ENCODE data around the gene TMCO4. TPM values are rescaled to one million over a fixed set of nuclear protein-coding genes. Genes with fewer than 3 reads are reported as not detected.

The TMCO4 gene
- total RNA-seq, 1 experiment from 2014 or later = 7.2 TPM

GRCh38 chr1:19723874-19724273 is 75.8 kb downstream of the TMCO4 start (continued):
- no peak for TF ChIP-seq FOXP1 (CRISPR knock-in tag; IDR thresholded peaks at IDR 0.05; ENCODE audit: borderline replicate concordance)

DNA sequence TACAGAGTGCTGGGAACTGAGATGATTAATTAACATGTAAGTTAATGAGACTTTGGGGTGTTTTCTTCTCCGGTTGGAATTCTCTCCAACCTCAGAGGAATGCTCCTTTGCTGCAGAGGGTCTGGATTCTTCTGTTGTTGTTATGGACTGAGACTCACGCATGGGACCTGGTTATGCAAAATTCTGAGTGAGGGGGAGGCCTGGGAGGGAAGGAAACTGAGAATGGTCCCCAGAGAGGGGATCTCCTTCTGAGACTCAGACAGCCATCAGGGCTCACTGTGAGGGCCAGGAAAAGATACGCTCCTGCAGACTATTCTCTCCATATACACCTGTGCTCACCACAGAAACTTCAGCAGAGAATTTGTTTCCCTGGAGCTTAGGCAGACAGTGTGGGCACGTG is 78.7 kb downstream of the TMCO4 start:
- Mint-ChIP-seq H3K4me3 (no peak overlapping the region), H3K36me3 (no peaks in the 10 kb centered on the region), H3K27me3 (ENCODE audit: low read depth) (no peaks in the 10 kb centered on the region), H3K4me1 (peaks cover 20% of the 10 kb centered on the region), H3K27ac (peak overlapping the region; percentile 92), H3K9me3 (no peaks in the 10 kb centered on the region)
- ATAC-seq (peak; percentile 46), DNase-seq (ENCODE audit: low spot score) (no peak)
- TF ChIP-seq NR1H2 (CRISPR knock-in tag; IDR thresholded peaks at IDR 0.05) (no peak), FOXK1 (CRISPR knock-in tag; IDR thresholded peaks at IDR 0.05) (no peak)
- CTCF ChIA-PET = interaction anchor here (1.2 to 2.7 kb wide), 2 partner anchors 16 to 59 kb away, joined by 4 to 10 read pairs; no protein-coding TSS in a partner anchor
- POLR2A ChIA-PET = no interaction called here

DNA sequence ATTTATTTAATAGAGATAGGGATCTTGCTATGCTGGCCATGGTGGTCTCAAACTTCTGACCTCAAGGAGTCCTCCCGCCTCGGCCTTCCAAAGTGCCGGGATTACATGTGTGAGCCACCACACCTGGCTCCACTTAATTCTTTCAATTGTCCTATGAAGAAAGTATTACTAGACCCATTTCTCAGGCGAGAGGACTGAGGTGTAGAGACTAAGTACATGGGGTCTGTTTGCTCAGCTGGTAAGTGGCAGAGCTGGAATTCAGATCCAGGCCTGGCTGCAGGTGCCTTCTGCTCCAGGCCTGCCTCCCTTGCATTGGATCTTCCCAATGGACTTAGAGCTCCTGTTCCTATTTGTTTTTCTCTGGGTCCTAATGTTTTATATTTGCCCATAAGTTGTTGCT is 79.5 kb downstream of the TMCO4 start:
- DNase-seq (ENCODE audit: low spot score) (no peak), ATAC-seq (no peak)
- Mint-ChIP-seq H3K27me3 (ENCODE audit: low read depth) (no peaks in the 10 kb centered on the region), H3K4me1 (peaks cover 24% of the 10 kb centered on the region), H3K36me3 (no peaks in the 10 kb centered on the region), H3K27ac (no peak overlapping the region), H3K4me3 (no peak overlapping the region), H3K9me3 (no peaks in the 10 kb centered on the region)
- CTCF ChIA-PET = interaction anchor here (2.7 kb wide), 1 partner anchor 16 kb away, joined by 10 read pairs; no protein-coding TSS in a partner anchor
- TF ChIP-seq ZNF219 (CRISPR knock-in tag; IDR thresholded peaks at IDR 0.05; ENCODE audit: borderline replicate concordance) = no peak
- TF ChIP-seq, protein P1, sequence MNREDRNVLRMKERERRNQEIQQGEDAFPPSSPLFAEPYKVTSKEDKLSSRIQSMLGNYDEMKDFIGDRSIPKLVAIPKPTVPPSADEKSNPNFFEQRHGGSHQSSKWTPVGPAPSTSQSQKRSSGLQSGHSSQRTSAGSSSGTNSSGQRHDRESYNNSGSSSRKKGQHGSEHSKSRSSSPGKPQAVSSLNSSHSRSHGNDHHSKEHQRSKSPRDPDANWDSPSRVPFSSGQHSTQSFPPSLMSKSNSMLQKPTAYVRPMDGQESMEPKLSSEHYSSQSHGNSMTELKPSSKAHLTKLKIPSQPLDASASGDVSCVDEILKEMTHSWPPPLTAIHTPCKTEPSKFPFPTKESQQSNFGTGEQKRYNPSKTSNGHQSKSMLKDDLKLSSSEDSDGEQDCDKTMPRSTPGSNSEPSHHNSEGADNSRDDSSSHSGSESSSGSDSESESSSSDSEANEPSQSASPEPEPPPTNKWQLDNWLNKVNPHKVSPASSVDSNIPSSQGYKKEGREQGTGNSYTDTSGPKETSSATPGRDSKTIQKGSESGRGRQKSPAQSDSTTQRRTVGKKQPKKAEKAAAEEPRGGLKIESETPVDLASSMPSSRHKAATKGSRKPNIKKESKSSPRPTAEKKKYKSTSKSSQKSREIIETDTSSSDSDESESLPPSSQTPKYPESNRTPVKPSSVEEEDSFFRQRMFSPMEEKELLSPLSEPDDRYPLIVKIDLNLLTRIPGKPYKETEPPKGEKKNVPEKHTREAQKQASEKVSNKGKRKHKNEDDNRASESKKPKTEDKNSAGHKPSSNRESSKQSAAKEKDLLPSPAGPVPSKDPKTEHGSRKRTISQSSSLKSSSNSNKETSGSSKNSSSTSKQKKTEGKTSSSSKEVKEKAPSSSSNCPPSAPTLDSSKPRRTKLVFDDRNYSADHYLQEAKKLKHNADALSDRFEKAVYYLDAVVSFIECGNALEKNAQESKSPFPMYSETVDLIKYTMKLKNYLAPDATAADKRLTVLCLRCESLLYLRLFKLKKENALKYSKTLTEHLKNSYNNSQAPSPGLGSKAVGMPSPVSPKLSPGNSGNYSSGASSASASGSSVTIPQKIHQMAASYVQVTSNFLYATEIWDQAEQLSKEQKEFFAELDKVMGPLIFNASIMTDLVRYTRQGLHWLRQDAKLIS (CRISPR knock-in tag; IDR thresholded peaks at IDR 0.05; ENCODE audit: borderline replicate concordance) = no peak
- no peak for TF ChIP-seq TCF7 (CRISPR knock-in tag; IDR thresholded peaks at IDR 0.05; ENCODE audit: low read depth)
- TF ChIP-seq, protein P2, sequence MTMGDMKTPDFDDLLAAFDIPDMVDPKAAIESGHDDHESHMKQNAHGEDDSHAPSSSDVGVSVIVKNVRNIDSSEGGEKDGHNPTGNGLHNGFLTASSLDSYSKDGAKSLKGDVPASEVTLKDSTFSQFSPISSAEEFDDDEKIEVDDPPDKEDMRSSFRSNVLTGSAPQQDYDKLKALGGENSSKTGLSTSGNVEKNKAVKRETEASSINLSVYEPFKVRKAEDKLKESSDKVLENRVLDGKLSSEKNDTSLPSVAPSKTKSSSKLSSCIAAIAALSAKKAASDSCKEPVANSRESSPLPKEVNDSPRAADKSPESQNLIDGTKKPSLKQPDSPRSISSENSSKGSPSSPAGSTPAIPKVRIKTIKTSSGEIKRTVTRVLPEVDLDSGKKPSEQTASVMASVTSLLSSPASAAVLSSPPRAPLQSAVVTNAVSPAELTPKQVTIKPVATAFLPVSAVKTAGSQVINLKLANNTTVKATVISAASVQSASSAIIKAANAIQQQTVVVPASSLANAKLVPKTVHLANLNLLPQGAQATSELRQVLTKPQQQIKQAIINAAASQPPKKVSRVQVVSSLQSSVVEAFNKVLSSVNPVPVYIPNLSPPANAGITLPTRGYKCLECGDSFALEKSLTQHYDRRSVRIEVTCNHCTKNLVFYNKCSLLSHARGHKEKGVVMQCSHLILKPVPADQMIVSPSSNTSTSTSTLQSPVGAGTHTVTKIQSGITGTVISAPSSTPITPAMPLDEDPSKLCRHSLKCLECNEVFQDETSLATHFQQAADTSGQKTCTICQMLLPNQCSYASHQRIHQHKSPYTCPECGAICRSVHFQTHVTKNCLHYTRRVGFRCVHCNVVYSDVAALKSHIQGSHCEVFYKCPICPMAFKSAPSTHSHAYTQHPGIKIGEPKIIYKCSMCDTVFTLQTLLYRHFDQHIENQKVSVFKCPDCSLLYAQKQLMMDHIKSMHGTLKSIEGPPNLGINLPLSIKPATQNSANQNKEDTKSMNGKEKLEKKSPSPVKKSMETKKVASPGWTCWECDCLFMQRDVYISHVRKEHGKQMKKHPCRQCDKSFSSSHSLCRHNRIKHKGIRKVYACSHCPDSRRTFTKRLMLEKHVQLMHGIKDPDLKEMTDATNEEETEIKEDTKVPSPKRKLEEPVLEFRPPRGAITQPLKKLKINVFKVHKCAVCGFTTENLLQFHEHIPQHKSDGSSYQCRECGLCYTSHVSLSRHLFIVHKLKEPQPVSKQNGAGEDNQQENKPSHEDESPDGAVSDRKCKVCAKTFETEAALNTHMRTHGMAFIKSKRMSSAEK (CRISPR knock-in tag; IDR thresholded peaks at IDR 0.05; ENCODE audit: borderline replicate concordance) = no peak
- TF ChIP-seq, protein P3, sequence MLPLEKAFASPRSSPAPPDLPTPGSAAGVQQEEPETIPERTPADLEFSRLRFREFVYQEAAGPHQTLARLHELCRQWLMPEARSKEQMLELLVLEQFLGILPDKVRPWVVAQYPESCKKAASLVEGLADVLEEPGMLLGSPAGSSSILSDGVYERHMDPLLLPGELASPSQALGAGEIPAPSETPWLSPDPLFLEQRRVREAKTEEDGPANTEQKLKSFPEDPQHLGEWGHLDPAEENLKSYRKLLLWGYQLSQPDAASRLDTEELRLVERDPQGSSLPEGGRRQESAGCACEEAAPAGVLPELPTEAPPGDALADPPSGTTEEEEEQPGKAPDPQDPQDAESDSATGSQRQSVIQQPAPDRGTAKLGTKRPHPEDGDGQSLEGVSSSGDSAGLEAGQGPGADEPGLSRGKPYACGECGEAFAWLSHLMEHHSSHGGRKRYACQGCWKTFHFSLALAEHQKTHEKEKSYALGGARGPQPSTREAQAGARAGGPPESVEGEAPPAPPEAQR (CRISPR knock-in tag; IDR thresholded peaks at IDR 0.05) = no peak
- no peak for TF ChIP-seq RORB (CRISPR knock-in tag; IDR thresholded peaks at IDR 0.05)
- no peak for TF ChIP-seq ZNF416 (CRISPR knock-in tag; IDR thresholded peaks at IDR 0.05)
- TF ChIP-seq, protein P4, sequence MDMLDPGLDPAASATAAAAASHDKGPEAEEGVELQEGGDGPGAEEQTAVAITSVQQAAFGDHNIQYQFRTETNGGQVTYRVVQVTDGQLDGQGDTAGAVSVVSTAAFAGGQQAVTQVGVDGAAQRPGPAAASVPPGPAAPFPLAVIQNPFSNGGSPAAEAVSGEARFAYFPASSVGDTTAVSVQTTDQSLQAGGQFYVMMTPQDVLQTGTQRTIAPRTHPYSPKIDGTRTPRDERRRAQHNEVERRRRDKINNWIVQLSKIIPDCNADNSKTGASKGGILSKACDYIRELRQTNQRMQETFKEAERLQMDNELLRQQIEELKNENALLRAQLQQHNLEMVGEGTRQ (CRISPR knock-in tag; IDR thresholded peaks at IDR 0.05) = no peak
- no peak for TF ChIP-seq ZNF396 (CRISPR knock-in tag; IDR thresholded peaks at IDR 0.05; ENCODE audit: borderline replicate concordance)
- TF ChIP-seq IRF1 (CRISPR knock-in tag; IDR thresholded peaks at IDR 0.05) = no peak
- TF ChIP-seq FOXK1 (CRISPR knock-in tag; IDR thresholded peaks at IDR 0.05) = no peak
- no peak for TF ChIP-seq NR2C2 (CRISPR knock-in tag; IDR thresholded peaks at IDR 0.05)
- no peak for TF ChIP-seq HMGXB4 (CRISPR knock-in tag; IDR thresholded peaks at IDR 0.05)
- POLR2A ChIA-PET = no interaction called here
